Measurements from ENCODE around the gene GATC.

The GATC gene

GRCh38 chr12:120445911-120446843 is at the start of gene GATC, which contains the start of gene TRIAP1:
GATC (plus strand) TSS chr12:120446444; CDS start chr12:120446481, 37 bp downstream.
TRIAP1 (minus strand) TSS chr12:120446384; CDS start chr12:120446372, 12 bp downstream.
- DNase-seq: peak; percentile 34

GRCh38 chr12:120397824-120398540 is 48.3 kb upstream of the GATC start:
- DNase-seq: no peak

GRCh38 chr12:120399531-120399930 is 46.7 kb upstream of the GATC start:
- no peak for DNase-seq

GRCh38 chr12:120402217-120402616 is 44.0 kb upstream of the GATC start:
- no peak for DNase-seq

- DNase-seq: no peak
These were observed 42.4 kb upstream of the GATC start for GRCh38 chr12:120403869-120404268.

- DNase-seq: no peak
These were observed 42.0 kb upstream of the GATC start for GRCh38 chr12:120404271-120404670.

GRCh38 chr12:120406069-120406468 is 40.2 kb upstream of the GATC start:
- DNase-seq: no peak

- no peak for DNase-seq
These were observed 39.7 kb upstream of the GATC start for GRCh38 chr12:120406553-120406952.

GRCh38 chr12:120408771-120409170 is 37.5 kb upstream of the GATC start:
- DNase-seq: no peak

- DNase-seq: no peak
These were observed 33.8 kb upstream of the GATC start for GRCh38 chr12:120412421-120412820.

- no peak for DNase-seq
These were observed 32.1 kb upstream of the GATC start for GRCh38 chr12:120413901-120414695.

- DNase-seq: no peak
These were observed 29.6 kb upstream of the GATC start for GRCh38 chr12:120416490-120417216.

- no peak for DNase-seq
These were observed 28.2 kb upstream of the GATC start for GRCh38 chr12:120417917-120418580.

GRCh38 chr12:120421701-120422100 is 24.5 kb upstream of the GATC start:
- DNase-seq: no peak

GRCh38 chr12:120422892-120423456 is 23.3 kb upstream of the GATC start:
- no peak for DNase-seq

- no peak for DNase-seq
These were observed 20.4 kb upstream of the GATC start for GRCh38 chr12:120425797-120426196.

- DNase-seq: no peak
These were observed 17.5 kb upstream of the GATC start for GRCh38 chr12:120428597-120429229.

GRCh38 chr12:120429368-120429767 is 16.9 kb upstream of the GATC start:
- DNase-seq: no peak

- DNase-seq: no peak
These were observed 13.3 kb upstream of the GATC start for GRCh38 chr12:120432772-120433525.
